ENCODE results near the gene EEF1A2.

- TF ChIP-seq ZNF565 (CRISPR knock-in tag; conservative IDR thresholded peaks at IDR 0.05; ENCODE audit: low read depth): no peak
- TF ChIP-seq ZNF70 (CRISPR knock-in tag; IDR thresholded peaks at IDR 0.05): no peak
- no peak for TF ChIP-seq PATZ1 (CRISPR knock-in tag; IDR thresholded peaks at IDR 0.05; ENCODE audit: borderline replicate concordance)
- no peak for TF ChIP-seq RARB (CRISPR knock-in tag; IDR thresholded peaks at IDR 0.05)
These were observed 27.7 kb downstream of the EEF1A2 start for GRCh38 chr20:63471002-63471716.

Measured in SK-N-SH treated with all-trans-retinoic acid at 6 μM for 48 hours (cell line).